ENCODE results near the gene MPDZ. TPM values are rescaled to one million over a fixed set of nuclear protein-coding genes. Genes with fewer than 3 reads are reported as not detected.

The MPDZ gene
- total and polyA plus RNA-seq, 2 of the 4 experiments (the other 2 are of a cell fraction): 18.8 to 39.3 TPM

DNA sequence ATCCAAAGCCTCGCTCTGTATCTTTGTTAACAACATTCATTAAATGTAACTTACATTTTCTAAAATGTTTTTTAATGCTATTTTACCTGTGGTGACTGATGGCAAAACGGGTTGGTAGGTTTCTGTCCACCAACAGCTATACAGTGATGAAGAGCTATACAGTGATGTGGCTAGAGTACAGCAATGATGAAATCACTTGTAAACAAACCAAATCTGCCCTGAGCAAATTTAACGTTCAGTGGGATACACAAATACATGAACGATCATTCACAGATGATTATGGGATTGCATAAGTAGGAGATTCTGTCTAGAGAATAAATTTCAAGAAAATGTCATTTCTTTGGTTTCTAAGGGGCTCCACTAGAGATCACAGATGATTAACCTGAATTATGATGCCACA is 132.7 kb downstream of the MPDZ start:
- Histone ChIP-seq H2BK20ac (ENCODE audit: low read depth, low read length) (no peak overlapping the region), H2AFZ (replicated peaks; ENCODE audit: low read length, poor library complexity) (no peak overlapping the region), H3K14ac (replicated peaks; ENCODE audit: low read depth, low read length) (no peak overlapping the region), H3K9ac (ENCODE audit: low read depth, low read length) (no peak overlapping the region), H3K23ac (ENCODE audit: low read depth, low read length) (no peak overlapping the region), H3K4ac (ENCODE audit: low read depth, low read length) (no peak overlapping the region), H3K9me3 (ENCODE audit: control insufficient read depth, insufficient read depth, low read length) (no peaks in the 10 kb centered on the region), H3K27me3 (ENCODE audit: control insufficient read depth, insufficient read depth, low read length) (no peaks in the 10 kb centered on the region), H4K8ac (ENCODE audit: low read depth in 2 of 2, low read length in 2 of 2) (no peak overlapping the region), H4K91ac (ENCODE audit: insufficient read depth, low read depth, low read length) (no peak overlapping the region), H3K4me2 (ENCODE audit: low read depth, low read length) (no peak overlapping the region), H2BK120ac (ENCODE audit: low read depth, low read length) (no peak overlapping the region), H2AK5ac (ENCODE audit: low read depth, low read length) (no peak overlapping the region), H3K4me1 (ENCODE audit: control insufficient read depth, insufficient read depth, low read length) (peaks cover 1% of the 10 kb centered on the region; the same call in 1 of the 2 replicates), H3K9me1 (ENCODE audit: insufficient read depth, low read length) (peaks cover 3% of the 10 kb centered on the region; the same call in 1 of the 2 replicates), H4K20me1 (ENCODE audit: insufficient read depth, low read length) (no peaks in the 10 kb centered on the region), H3K79me1 (ENCODE audit: low read depth in 1 of 2, low read length in 2 of 2) (no peaks in the 10 kb centered on the region; a peak in 1 of 4 replicates), H2AK9ac (replicated peaks; ENCODE audit: low read depth, low read length, poor library complexity) (no peak overlapping the region), H2BK15ac (ENCODE audit: low read depth, low read length) (no peak overlapping the region), H3K4me3 (ENCODE audit: insufficient read depth, low read depth, low read length) (no peak overlapping the region), H4K5ac (ENCODE audit: low read depth, low read length) (no peak overlapping the region), H3K27ac (ENCODE audit: insufficient read depth, low read length) (no peak overlapping the region), H2BK5ac (ENCODE audit: low read depth, low read length, poor library complexity, severe bottlenecking) (no peak overlapping the region), H3K36me3 (ENCODE audit: control insufficient read depth, insufficient read depth, low read length) (peaks cover 4% of the 10 kb centered on the region; the same call in 1 of the 2 replicates), H3K18ac (ENCODE audit: low read depth, low read length) (no peak overlapping the region), H3K56ac (ENCODE audit: extremely low read depth, insufficient read depth, low read length) (no peak overlapping the region)
- dilution Hi-C loops (cut with HindIII; ENCODE audit: low sequenced_read_pairs, unreplicated experiment): no loop called here
- ATAC-seq (ENCODE audit: low read depth): peak; percentile 64
- intact Hi-C loops (cut with micrococcal nuclease): no loop called here
- BruUV-seq (replicated peaks): no TSS peak
- WGBS, 2 experiments (ENCODE audit: extremely low coverage in 2 of 2, insufficient read length in 1 of 2): no CpG with 5 or more reads among the region's 4 CpGs
- TF ChIP-seq MXI1 (IDR thresholded peaks at IDR 0.05; ENCODE audit: borderline replicate concordance, low read depth, low read length) (no peak), CEBPB (IDR thresholded peaks at IDR 0.05; ENCODE audit: low read depth, low read length) (peak; percentile 69)
- ChIA-PET CTCF (no interaction called here), POLR2A (ENCODE audit: unreplicated experiment) (no interaction called here)
- in situ Hi-C loops (cut with MboI; ENCODE audit: low sequenced_read_pairs): no loop called here
- peak; percentile 54 for DNase-seq
